DMS114 treated with DMSO at 0.1 percent for 48 hours (cell line): Measurements from ENCODE around the gene MAGI1.

Experiments
- DNase-seq: peaks from one replicate; lab custom pipeline; 2025; ENCODE audit not compliant: unreplicated experiment; lab: John Stamatoyannopoulos, UW

MAGI1 gene

GRCh38 chr3:65448120-65448519 is 590.6 kb downstream of the MAGI1 start:
- DNase-seq: no peak

GRCh38 chr3:65445573-65446169 is 593.0 kb downstream of the MAGI1 start:
- no peak for DNase-seq

- no peak for DNase-seq
These were observed 594.3 kb downstream of the MAGI1 start for GRCh38 chr3:65444447-65444815.

GRCh38 chr3:65443739-65444446 is 594.8 kb downstream of the MAGI1 start:
- no peak for DNase-seq

GRCh38 chr3:65439641-65440284 is 599.0 kb downstream of the MAGI1 start:
- DNase-seq: peak; percentile 12

- DNase-seq: no peak
These were observed 600.1 kb downstream of the MAGI1 start for GRCh38 chr3:65438612-65439011.

- DNase-seq: no peak
These were observed 600.6 kb downstream of the MAGI1 start for GRCh38 chr3:65438096-65438495.

GRCh38 chr3:65436580-65436979 is 602.1 kb downstream of the MAGI1 start:
- no peak for DNase-seq

- DNase-seq: no peak
These were observed 605.2 kb downstream of the MAGI1 start for GRCh38 chr3:65433480-65433879.

GRCh38 chr3:65432388-65433003 is 606.2 kb downstream of the MAGI1 start:
- DNase-seq: no peak

- DNase-seq: peak; percentile 13
These were observed 612.8 kb downstream of the MAGI1 start for GRCh38 chr3:65425880-65426279.

- DNase-seq: no peak
These were observed 616.6 kb downstream of the MAGI1 start for GRCh38 chr3:65422154-65422553.

- DNase-seq: no peak
These were observed 619.5 kb downstream of the MAGI1 start for GRCh38 chr3:65419233-65419632.

GRCh38 chr3:65413891-65414290 is 624.8 kb downstream of the MAGI1 start:
- DNase-seq: no peak

- DNase-seq: no peak
These were observed 626.1 kb downstream of the MAGI1 start for GRCh38 chr3:65412588-65412987.

GRCh38 chr3:65411367-65411766 is 627.4 kb downstream of the MAGI1 start:
- no peak for DNase-seq

GRCh38 chr3:65409176-65409569 is 629.5 kb downstream of the MAGI1 start:
- no peak for DNase-seq

- no peak for DNase-seq
These were observed 630.1 kb downstream of the MAGI1 start for GRCh38 chr3:65408531-65409175.

GRCh38 chr3:65406470-65406869 is 632.2 kb downstream of the MAGI1 start:
- DNase-seq: no peak

GRCh38 chr3:65402597-65402996 is 636.1 kb downstream of the MAGI1 start:
- no peak for DNase-seq
